NCI-H345 treated with DMSO at 0.1 percent for 48 hours (cell line): ENCODE data around the gene NDST3.

ENCODE experiments used
- DNase-seq: peaks from one replicate; lab custom pipeline; 2025; ENCODE audit not compliant: unreplicated experiment; lab: John Stamatoyannopoulos, UW

The NDST3 gene

GRCh38 chr4:118076958-118077766, 42.9 kb downstream of the NDST3 start:
- no peak for DNase-seq

- DNase-seq: no peak
These were observed 43.5 kb downstream of the NDST3 start for GRCh38 chr4:118077767-118078105.

GRCh38 chr4:118081434-118081833, 47.1 kb downstream of the NDST3 start:
- no peak for DNase-seq

GRCh38 chr4:118082182-118082581, 47.9 kb downstream of the NDST3 start:
- DNase-seq: no peak

GRCh38 chr4:118085700-118086099, 51.4 kb downstream of the NDST3 start:
- no peak for DNase-seq

GRCh38 chr4:118086344-118086743, 52.1 kb downstream of the NDST3 start:
- no peak for DNase-seq

GRCh38 chr4:118087366-118087765, 53.1 kb downstream of the NDST3 start:
- no peak for DNase-seq

- DNase-seq: no peak
These were observed 64.8 kb downstream of the NDST3 start for GRCh38 chr4:118099106-118099505.

GRCh38 chr4:118102195-118102594, 67.9 kb downstream of the NDST3 start:
- DNase-seq: no peak

- no peak for DNase-seq
These were observed 78.1 kb downstream of the NDST3 start for GRCh38 chr4:118112117-118113046.

GRCh38 chr4:118113220-118113619, 78.9 kb downstream of the NDST3 start:
- no peak for DNase-seq

- DNase-seq: no peak
These were observed 80.4 kb downstream of the NDST3 start for GRCh38 chr4:118114720-118115119.

GRCh38 chr4:118120120-118120760, 86.0 kb downstream of the NDST3 start:
- DNase-seq: no peak

GRCh38 chr4:118124997-118125396, 90.7 kb downstream of the NDST3 start:
- DNase-seq: no peak

GRCh38 chr4:118139241-118139640, 105.0 kb downstream of the NDST3 start:
- DNase-seq: no peak

GRCh38 chr4:118141240-118141639, 107.0 kb downstream of the NDST3 start:
- no peak for DNase-seq

- DNase-seq: no peak
These were observed 120.4 kb downstream of the NDST3 start for GRCh38 chr4:118154649-118155048.

GRCh38 chr4:118155516-118155915, 121.2 kb downstream of the NDST3 start:
- no peak for DNase-seq

- DNase-seq: no peak
These were observed 124.6 kb downstream of the NDST3 start for GRCh38 chr4:118158763-118159375.

- DNase-seq: no peak
These were observed 133.0 kb downstream of the NDST3 start for GRCh38 chr4:118167306-118167705.

- DNase-seq: no peak
These were observed 137.1 kb downstream of the NDST3 start for GRCh38 chr4:118171381-118171780.
